ENCODE results near the gene NPTN. TPM values are rescaled to one million over a fixed set of nuclear protein-coding genes. Genes with fewer than 3 reads are reported as not detected.

Gene NPTN
- total RNA-seq, 3 donors from 2014 or later, result 82.1 to 107 (median 104) TPM

GRCh38 chr15:73567020-73567419 is 66.2 kb downstream of the NPTN start:
- Histone ChIP-seq H3K4me1 (no peaks in the 10 kb centered on the region), H3K27me3 (no peaks in the 10 kb centered on the region), H3K4me3 (no peak overlapping the region), H3K9me3 (no peaks in the 10 kb centered on the region), H3K27ac (no peak overlapping the region), H3K36me3 (no peaks in the 10 kb centered on the region)
- intact Hi-C loops (cut with DNase I; ENCODE audit: low total_unique reads), result no loop called here
- TF ChIP-seq POLR2AphosphoS5 (IDR thresholded peaks at IDR 0.05) (no peak), CTCF (IDR thresholded peaks at IDR 0.05) (no peak)
- DNase-seq (ENCODE audit: low spot score in 2 of 2), result no peak

GRCh38 chr15:73564255-73564654 is 68.9 kb downstream of the NPTN start:
- H3K27me3 ChIP-seq, result no peaks in the 10 kb centered on the region
- H3K27ac ChIP-seq, result no peak overlapping the region
- H3K4me3 ChIP-seq, result no peak overlapping the region
- intact Hi-C loops (cut with DNase I; ENCODE audit: low total_unique reads), result no loop called here
- no peaks in the 10 kb centered on the region for H3K9me3 ChIP-seq
- no peaks in the 10 kb centered on the region for H3K36me3 ChIP-seq
- TF ChIP-seq POLR2AphosphoS5 (IDR thresholded peaks at IDR 0.05), result no peak
- no peak for TF ChIP-seq CTCF (IDR thresholded peaks at IDR 0.05)
- TF ChIP-seq POLR2A (IDR thresholded peaks at IDR 0.05), result no peak
- H3K4me1 ChIP-seq, result no peaks in the 10 kb centered on the region
- DNase-seq (ENCODE audit: low spot score in 2 of 2), result peak in 1 of 2 donors; percentile 33

- Histone ChIP-seq H3K36me3 (no peaks in the 10 kb centered on the region), H3K9me3 (no peaks in the 10 kb centered on the region), H3K4me1 (no peaks in the 10 kb centered on the region), H3K4me3 (no peak overlapping the region), H3K27ac (no peak overlapping the region), H3K27me3 (no peaks in the 10 kb centered on the region)
- TF ChIP-seq CTCF (IDR thresholded peaks at IDR 0.05) (peak in 1 of 3 donors; percentile 38), POLR2AphosphoS5 (IDR thresholded peaks at IDR 0.05) (no peak)
- intact Hi-C loops (cut with DNase I; ENCODE audit: low total_unique reads), result no loop called here
- no peak for DNase-seq (ENCODE audit: low spot score in 2 of 2)
Measured at GRCh38 chr15:73560501-73561117, 72.6 kb downstream of the NPTN start.

GRCh38 chr15:73558529-73558928 is 74.7 kb downstream of the NPTN start:
- TF ChIP-seq POLR2A (IDR thresholded peaks at IDR 0.05) (no peak), POLR2AphosphoS5 (IDR thresholded peaks at IDR 0.05) (no peak), CTCF (IDR thresholded peaks at IDR 0.05) (no peak)
- Histone ChIP-seq H3K9me3 (no peaks in the 10 kb centered on the region), H3K27me3 (no peaks in the 10 kb centered on the region), H3K4me1 (no peaks in the 10 kb centered on the region), H3K36me3 (no peaks in the 10 kb centered on the region), H3K4me3 (no peak overlapping the region), H3K27ac (no peak overlapping the region)
- intact Hi-C loops (cut with DNase I; ENCODE audit: low total_unique reads), result no loop called here
- no peak for DNase-seq (ENCODE audit: low spot score in 2 of 2)

- intact Hi-C loops (cut with DNase I; ENCODE audit: low total_unique reads), result no loop called here
- H3K36me3 ChIP-seq, result no peaks in the 10 kb centered on the region
- TF ChIP-seq POLR2A (IDR thresholded peaks at IDR 0.05) (no peak), CTCF (IDR thresholded peaks at IDR 0.05) (no peak), POLR2AphosphoS5 (IDR thresholded peaks at IDR 0.05) (no peak)
Measured at GRCh38 chr15:73555080-73555479, 78.1 kb downstream of the NPTN start.

More at GRCh38 chr15:73555080-73555479, 78.1 kb downstream of the NPTN start:
- Histone ChIP-seq H3K27me3 (no peaks in the 10 kb centered on the region), H3K27ac (no peak overlapping the region), H3K9me3 (no peaks in the 10 kb centered on the region), H3K4me3 (no peak overlapping the region), H3K4me1 (no peaks in the 10 kb centered on the region)
- no peak for DNase-seq (ENCODE audit: low spot score in 2 of 2)

Data from breast epithelium (tissue), 4 donors.